NCI-H1694 treated with DMSO at 0.1 percent for 48 hours (cell line): ENCODE results near the gene KCNE1.

Experiments used
- DNase-seq: peaks from one replicate; lab custom pipeline; 2025; lab: John Stamatoyannopoulos, UW

KCNE1 gene

DNA sequence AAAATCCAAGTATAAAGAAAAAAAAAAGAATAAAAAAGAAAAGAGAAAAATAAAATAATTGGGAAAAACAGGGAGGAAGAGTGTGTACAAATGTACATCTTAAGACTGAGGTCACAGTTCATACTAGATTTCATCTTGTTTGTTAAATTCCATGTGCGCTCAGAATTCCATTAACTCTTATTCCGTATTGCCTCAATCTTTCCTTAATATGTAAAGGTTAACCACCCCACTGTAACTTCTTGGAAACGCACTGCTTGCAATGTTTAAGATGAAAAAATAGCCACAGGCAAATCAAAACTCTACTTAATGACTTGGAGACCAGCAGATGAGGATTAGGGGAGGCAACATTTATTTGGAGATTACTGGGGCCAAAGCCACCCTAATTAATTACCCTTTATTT is 23.9 kb upstream of the KCNE1 start:
- DNase-seq: no peak

DNA sequence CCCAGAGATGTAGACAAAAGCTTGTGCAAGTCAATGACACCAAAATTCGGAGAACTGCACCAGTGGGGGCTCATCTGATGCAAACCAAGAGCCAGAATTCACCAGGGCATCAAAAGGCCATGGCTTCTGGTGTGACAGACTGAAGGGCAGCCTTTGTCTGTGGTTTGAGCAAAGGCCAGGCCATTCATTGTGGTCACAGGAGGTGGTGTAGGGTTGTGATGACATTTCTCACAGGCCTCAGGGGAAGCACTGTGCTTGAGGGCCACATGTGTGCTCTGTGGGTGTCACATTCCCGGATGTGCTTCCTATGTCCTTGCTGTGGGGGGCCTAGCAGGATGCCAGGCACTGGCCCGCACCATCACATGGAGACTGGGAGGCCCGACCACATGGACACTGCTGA is 22.5 kb upstream of the KCNE1 start:
- no peak for DNase-seq

DNA sequence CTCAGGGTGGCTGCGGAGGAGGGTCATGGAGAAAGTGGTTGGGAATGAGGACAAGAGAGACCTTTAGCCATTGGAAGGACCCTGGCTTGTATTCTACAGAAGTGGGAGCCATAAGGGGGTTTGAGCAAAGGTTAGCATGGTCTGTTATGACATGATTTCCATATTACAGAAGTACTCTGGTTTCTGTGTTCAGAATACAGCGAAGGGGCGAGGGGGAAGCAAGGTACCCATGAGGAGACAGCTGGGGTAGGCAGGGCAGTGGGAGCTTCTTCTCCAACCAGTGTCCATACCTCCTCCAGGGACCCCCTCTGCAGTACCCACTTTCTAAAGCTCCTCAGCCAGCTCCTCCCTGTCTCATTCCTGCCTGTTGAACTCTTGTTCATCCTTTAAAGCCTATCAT is 21.9 kb upstream of the KCNE1 start:
- no peak for DNase-seq

DNA sequence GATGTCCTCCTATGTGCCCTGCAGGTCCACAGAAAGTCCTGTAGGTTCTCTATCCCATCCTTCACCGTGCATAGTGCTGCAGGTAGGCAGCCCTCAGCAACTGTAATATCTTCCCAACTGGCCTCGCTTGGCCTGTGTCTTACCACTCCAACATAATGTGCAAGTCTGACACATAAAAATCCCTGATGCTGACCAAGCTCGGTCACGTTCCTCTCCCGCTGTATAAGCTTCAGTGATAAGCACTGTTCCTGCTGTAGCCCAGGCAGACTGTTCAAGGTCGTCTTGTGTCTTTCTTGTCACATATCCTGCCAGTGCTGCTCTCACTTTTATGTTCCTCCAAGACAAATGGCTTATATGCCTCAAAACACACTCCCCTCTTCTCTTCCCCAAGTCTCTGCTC is 19.4 kb upstream of the KCNE1 start:
- DNase-seq: no peak

DNA sequence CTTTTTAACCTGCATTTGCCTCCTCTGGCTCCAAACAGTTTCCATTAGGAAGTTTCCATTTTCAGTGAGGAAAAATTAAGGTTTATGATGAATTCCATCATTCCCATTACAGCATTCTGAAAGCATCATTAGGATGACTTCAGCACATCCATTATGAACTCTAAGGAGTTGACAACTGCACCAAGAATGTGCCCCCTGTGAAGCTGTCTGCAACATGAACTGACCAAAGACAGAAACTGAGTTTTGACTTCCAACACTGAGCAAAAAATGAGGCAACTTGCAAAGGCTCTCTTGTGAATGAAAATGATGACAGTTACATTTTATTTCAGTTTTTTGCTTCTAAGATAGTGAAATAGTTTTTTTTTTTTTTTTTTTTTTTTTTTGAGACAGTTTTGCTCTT is 18.3 kb upstream of the KCNE1 start:
- no peak for DNase-seq

DNA sequence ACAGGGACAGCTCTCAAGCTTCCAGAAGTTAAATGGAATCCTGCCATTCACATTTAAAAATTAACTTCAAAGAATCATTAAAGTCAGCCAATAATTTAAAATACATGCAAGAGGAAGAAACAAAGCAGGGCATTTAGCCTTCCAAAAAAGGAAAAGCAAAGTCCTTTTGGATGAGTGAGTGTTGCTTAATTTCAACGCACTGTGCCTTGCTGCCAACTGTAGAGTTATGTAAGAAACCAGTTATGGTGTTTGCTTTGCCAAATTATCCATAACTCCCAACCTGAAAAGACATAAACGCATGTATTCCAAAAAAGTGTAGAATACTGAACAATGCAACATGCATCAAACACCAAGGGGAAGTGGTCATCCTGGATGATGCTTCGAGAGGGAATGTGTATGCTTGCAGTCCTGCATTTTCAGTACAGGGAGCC is 16.1 kb upstream of the KCNE1 start:
- DNase-seq: no peak

DNA sequence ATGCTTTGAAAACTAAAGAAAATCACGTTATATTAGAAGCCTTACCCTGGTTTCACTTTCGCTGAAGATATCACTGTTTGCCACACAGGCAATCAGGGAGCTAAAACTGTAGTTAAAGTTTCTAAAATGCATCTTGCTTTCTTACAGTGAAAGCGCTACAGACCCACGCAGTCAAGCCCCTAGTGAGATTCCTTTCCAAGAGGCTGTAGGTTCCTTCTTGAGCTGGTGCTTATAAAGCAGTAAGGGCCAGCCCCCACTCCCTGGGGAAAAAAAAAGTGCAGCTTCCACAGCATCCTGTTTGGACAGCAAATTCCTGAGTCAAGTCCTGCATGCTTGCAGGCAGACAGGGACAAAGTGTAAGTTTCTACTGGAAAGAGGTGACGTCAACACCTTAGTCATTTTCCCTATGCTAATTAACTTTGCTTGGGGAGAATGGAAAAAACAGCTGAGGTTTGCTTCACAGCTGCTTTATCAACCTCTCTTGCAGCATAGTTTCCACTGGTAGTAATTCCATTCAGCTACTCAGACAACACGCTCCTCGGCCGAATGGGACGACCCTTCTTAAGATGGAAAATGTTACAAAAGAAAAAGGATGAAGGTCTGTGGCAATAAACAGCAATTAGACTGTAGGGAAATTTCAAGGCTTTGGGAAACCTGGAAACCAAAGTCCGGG is 14.7 kb upstream of the KCNE1 start:
- no peak for DNase-seq

DNA sequence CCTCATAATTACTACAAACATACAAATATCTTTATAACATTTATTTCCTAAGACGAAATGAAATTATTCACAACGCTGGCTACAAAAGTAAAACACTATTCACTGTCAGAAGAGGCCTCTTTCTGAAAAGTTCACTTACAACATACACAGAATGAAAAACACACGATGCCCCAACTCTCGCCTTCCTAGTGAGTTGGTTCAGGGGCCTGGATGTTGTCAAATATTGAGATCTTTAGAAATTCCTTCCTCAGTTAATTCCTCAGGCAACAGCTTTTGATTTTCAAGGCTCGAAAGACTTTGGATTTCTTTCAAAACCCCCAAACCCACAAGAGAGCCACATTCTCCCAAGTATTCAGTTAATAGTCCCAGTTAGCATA is 14.2 kb upstream of the KCNE1 start:
- DNase-seq: no peak

DNA sequence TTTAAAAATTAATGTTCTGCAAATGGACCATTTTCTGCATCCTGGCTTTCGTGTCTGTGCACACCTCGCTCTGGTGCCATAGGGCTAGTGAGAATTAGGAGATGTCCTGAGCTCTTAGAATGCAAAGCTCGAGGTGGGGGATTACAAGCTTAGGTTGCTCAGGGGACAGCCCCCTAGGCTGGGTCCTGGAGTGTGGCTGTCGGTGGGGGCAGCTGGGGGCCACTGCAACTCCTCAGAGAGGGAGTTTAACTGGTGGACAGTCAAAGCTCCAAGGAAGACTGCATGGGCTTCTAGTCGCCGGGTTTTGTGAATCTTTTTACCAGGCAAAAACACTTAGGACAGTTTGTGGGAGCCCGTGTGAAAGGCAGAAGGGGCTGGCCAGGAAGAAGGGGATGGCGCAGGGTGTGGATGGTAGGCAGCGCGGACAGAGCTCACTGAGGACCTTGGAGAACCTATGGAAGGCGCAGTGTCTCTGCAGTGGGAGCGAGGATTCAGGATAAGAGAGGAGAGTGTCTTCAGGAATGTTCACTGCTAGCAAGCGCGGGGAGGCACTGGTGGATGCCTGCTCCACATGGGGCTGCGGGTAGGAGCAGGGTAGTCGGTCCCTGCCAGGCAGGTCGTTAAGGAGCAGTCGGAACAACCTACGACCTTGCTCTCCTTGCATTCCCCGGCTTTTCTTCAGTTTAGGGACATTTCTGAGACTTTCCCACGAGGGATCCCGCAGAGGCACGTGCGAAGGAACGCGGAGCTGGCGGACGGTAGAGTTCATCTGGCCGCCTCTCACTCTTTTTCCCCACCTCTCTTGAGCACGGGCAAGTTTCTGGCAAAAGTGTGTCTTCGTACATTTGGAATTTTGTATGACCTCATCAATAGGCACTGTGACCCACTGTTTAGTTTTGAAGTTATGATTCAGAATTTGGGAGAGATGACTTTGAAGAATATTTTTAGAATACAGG is 12.9 kb upstream of the KCNE1 start:
- DNase-seq: no peak

DNA sequence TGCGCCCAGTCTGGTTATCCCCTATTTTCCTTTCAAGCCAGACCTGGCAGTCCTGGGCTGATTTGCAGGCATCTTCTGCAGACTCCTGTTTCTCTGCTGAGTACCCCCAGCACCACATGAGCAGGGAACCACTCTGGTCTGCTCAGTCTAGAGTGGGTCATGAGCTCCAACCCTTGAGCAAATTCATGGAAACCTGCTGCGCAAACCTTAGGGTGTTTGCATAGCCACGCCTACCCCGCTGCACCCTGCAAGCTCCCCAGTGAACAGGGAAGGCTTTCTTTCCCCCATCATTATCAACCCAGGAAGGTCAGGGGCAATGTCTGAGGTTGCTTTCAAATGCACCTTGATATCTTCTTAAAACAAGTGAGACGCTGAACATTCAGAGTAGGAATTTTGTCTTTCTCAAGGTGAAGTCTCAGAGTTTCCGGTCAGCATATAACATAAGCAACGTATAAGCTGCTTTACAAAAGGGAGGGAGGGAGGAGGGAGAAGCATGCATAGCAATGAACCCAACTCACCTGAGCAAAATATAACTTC is 11.1 kb upstream of the KCNE1 start:
- no peak for DNase-seq

DNA sequence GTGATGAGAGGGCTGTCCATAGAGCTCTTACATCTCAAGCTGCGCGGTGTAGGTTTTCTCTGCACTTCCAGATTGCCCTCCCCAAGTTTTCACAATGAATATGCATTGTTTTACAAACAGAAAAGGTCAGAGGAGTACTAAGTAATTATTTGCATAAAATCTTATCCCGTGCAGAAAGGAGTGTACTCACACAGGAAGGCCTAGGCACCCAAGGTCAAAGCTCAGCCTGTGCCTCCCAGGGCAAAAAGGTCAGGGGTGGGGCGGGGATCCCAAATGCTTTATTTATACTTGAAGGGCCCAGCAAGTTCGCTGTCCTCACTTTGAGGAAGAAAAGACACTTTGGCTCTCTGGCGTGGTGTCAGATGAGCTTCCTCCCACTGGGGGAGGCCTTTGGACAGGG is 10.3 kb upstream of the KCNE1 start:
- DNase-seq: no peak

DNA sequence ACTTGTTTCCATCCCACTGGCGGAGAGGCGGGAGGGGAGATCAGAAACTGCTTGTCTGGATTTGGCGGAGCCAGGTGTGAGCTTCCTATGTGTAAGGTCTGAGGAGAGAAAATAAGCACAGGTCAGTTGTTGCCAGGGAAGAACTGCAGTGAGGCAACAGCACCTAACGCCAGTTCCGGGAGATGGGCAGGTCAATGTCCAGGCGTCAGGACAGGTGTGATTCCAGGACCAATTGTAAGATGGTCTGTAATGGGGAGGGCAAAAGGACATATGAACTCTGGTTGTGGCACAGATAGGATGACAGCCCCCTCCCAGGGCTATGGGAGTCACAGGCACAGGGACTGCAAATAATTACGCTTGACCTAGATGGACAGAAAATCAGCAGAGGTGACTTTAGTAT is 9.6 kb upstream of the KCNE1 start:
- no peak for DNase-seq

DNA sequence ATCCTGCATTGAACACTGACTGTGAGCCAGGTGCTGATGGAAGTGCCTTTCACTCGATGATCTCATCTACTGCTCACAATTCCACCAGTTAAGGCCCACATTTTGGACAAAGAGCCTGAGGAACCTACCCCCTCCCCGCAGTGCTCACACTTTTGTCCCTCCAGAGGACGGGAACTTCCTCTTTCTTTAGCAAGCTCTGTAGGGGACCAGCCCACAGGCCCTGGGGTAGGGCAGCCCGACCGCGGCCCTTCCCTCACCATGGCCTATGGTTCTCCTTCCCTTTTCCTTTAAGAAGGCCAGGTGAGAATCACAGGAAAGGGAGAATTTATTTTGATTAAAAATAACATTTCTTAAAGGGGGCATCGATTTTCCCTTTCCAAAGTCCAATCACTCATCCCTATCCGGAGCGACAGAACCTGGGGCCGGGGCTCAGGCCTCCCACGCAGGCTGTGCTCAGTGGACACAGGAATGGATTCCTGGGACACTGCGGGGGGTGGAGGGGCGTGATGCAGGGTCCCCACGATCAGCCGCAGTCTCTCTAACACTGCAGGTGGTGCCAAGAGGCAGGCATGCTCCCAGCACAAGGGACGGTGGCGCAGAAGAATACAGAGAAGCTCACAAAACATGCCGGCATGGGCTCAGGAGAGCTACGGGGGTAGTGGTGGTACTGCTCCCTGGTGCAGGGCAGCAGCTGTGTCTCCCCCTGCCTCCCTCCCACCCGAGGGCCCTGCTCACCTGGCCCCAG is 8.9 kb upstream of the KCNE1 start:
- DNase-seq: no peak

DNA sequence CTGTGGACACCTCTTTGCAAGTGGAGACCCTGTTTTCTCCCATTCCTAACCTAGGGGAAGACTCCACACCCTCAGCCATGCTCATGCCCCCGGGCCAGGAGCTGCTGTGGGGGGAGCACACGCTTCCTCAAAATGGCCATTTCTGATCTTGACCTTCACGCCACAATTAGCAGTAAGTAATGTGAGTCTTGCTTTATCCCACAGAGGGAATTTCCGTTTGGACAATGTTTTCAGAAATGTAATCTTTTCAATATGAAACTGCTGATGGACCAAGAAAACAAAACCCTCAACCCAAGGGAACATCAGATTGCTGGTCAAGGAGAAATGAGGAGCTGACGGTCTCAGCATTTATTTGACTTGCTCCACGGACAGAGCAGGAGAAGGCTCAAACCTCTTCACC is 8.3 kb upstream of the KCNE1 start:
- no peak for DNase-seq

DNA sequence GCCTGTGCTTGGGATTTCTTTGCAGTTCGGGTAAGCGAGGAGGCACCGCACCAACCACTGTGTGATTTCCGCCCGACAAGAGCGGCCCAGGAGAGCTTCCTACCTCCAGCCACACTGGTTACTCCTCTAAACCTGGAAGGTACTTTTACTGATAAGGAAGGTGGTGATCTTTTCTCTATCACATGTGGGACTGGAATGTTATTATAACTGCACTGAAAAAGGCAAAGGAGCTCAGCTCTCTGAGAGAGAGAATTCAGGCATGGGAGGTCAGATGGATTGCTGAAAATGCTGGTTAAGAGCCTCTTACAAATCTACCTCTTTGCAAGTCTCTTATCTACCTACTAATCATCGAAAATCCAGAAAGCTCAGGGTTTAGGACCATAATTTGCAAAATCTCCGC is 7.7 kb upstream of the KCNE1 start:
- no peak for DNase-seq

DNA sequence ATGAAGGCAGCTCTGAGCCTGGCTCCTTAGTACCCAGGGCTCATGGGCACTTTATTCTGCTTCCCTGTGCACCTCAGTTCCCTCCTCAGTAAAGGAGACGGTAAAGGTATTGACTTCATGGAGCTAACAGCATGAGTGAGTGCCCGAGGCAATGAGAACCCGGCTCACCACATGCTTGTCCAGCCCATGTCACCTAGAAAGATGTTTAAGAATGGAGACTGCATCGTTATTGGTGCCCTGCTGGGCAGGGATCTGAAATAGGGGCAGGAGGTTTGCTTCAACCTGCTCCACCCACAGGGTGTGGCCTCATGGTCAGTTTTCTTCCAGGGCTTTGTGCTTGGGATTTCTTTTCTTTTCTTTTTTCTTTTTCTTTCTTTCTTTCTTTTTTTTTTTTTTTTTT is 7.0 kb upstream of the KCNE1 start:
- DNase-seq: no peak

DNA sequence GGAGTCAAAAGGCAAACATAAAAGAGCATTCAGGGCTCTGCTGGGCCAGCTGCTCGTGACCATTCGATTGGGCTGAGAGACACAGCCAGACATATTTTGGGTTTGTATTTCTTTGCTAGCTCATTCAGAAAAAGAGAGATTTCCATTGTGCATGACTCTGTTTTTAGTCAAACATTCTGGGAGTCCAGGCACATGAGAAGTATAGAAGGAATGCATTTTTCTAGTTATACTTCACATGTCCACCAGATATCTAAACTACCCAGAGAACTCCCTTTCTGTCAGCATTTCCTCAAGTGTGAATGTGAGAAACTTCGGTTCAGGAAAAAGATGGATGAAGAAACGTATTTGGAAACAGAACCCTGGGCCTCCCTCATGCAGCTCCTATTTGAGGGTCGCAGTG is 6.3 kb upstream of the KCNE1 start:
- DNase-seq: no peak

DNA sequence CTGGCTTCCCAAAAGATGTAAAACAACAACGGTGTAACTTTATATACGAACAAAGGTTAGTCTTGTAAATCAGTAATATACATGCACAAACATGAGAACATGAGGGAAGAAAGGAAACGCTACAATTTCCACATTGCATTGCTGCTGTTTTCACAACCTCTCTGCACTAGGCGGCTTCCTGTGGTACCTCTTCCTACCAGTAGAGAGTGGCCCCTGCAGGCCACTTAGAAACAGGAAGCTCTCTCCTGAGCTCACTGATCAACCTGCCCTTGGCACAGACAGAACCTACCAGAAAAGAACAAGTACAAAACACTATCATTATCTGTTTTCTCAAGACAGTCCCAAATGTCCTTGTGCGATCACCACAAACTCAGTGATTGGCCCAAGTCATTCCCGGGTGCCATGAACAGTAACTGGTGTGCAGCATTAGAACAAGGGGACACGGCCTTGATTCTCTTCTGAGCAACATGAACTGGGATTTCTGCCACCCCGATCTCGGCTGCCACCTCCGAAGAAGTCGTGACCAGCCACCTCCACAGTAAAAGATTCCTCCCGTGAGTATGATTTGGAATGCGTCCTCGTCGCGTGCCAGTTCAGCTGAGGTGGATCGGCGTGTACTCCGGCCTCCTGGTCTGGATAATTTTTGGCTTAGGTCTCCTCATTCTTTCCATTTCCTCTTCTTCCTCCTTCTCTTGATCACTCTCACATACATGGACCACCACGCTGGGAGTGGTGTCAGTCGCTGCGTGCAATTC is 5.7 kb upstream of the KCNE1 start:
- DNase-seq: no peak

DNA sequence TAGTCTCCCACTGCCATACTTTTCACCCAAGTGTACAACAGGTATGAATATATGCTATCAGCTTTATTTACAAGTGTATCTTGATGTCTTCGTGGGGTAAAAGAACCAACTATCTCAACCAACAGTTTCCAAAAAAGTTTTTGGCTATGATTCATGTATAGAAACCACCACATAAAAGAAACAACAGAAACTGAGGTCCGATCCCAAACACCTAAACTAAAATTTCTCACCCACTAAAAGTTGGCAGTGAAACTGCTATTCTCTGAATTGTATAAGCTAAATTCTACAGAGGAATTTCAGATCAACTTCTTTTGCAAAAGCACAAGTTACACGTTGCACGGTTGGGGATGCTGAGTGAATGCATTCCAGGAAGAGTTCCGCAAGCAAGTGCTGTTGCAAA is 5.0 kb upstream of the KCNE1 start:
- DNase-seq: no peak

DNA sequence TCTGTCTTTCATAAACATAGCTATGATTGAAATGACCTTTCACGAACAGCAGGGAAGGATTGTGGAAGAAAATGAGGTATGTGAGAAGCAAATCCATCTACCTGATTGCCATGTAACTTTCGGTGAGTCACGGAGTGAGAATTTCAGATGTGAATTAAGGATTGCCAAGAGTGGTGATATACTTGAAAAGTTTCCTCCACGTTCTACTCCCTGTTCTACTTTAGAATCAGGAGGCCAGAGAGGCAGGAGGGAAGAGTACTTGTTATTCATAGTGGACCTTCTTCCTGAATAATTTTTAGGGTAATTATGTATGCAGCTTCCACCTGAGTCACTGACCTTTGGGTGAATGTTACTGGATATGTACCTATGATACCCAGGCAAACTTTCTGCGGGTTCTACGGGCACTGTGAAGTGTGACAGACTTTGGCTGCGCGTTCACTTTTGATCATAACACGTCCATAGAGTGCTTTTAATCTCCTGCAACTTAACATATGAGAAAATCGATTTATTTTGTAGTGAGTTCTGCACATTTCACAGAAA is 2.6 kb upstream of the KCNE1 start:
- no peak for DNase-seq

DNA sequence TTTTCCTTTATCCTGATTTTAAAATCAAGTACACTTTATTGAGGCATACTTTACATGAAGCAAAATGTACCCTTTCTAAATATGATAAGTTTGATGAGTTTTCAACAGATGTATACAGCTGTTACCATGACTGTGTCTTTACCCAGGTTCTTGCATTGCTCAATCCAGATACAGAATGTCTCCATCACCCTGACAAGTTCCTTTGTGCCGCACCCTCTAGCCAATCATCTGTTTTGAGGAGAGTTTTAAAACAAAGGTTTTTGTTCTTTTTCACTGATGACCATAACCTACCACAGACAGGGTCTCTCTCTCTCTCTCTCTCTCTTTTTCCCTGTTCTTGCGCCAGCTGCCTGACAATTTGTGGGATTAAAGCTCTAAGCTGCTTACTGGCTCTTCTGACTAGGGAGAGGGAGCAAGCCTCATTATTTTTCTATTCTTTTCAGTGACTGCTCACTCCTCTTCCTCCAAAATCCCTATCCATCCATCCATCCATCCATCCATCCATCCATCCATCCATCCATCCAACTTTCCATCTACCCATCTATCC is 1.2 kb upstream of the KCNE1 start:
- no peak for DNase-seq
